WTC11 (cell line): Measurements from ENCODE around the gene GRM7.

Experiments
- ARID4B ChIP-seq: sonication (generic); formaldehyde crosslinking; IDR thresholded peaks from 2 replicates; pipeline ENCODE4 v1.8.0; 2023; ENCODE audit warnings: missing genetic modification reagents, mild to moderate bottlenecking, borderline replicate concordance
- E2F1 ChIP-seq: sonication (generic); formaldehyde crosslinking; IDR thresholded peaks from 2 replicates; pipeline ENCODE4 v1.8.0; 2022; ENCODE audit warnings: mild to moderate bottlenecking, missing genetic modification reagents
- E2F4 ChIP-seq: sonication (generic); formaldehyde crosslinking; IDR thresholded peaks from 2 replicates; pipeline ENCODE4 v1.8.1; 2022; ENCODE audit warnings: low read depth, mild to moderate bottlenecking, moderate library complexity, missing genetic modification reagents, borderline replicate concordance
- ETV6 ChIP-seq: sonication (generic); formaldehyde crosslinking; IDR thresholded peaks from 2 replicates; pipeline ENCODE4 v1.8.1; 2022; ENCODE audit warnings: mild to moderate bottlenecking, missing genetic modification reagents
- NR3C1 ChIP-seq: sonication (generic); formaldehyde crosslinking; conservative IDR thresholded peaks from 2 replicates; pipeline ENCODE4 v1.8.1; 2023; ENCODE audit warnings: low read depth, mild to moderate bottlenecking, missing genetic modification reagents
- TF ChIP-seq, protein P1 (sequence below): fragments of 200-600 bp; IDR thresholded peaks from 2 replicates; pipeline ENCODE4 v1.8.0; 2022; ENCODE audit warnings: antibody characterized with exemption
- TF ChIP-seq, protein P2 (sequence below): sonication (generic); formaldehyde crosslinking; IDR thresholded peaks from 2 replicates; pipeline ENCODE4 v1.8.1; 2022; ENCODE audit warnings: low read depth, missing genetic modification reagents, borderline replicate concordance

- TF ChIP-seq, protein P1, sequence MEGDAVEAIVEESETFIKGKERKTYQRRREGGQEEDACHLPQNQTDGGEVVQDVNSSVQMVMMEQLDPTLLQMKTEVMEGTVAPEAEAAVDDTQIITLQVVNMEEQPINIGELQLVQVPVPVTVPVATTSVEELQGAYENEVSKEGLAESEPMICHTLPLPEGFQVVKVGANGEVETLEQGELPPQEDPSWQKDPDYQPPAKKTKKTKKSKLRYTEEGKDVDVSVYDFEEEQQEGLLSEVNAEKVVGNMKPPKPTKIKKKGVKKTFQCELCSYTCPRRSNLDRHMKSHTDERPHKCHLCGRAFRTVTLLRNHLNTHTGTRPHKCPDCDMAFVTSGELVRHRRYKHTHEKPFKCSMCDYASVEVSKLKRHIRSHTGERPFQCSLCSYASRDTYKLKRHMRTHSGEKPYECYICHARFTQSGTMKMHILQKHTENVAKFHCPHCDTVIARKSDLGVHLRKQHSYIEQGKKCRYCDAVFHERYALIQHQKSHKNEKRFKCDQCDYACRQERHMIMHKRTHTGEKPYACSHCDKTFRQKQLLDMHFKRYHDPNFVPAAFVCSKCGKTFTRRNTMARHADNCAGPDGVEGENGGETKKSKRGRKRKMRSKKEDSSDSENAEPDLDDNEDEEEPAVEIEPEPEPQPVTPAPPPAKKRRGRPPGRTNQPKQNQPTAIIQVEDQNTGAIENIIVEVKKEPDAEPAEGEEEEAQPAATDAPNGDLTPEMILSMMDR, result no peak
- TF ChIP-seq ARID4B (CRISPR knock-in tag), result no peak
- TF ChIP-seq E2F1 (CRISPR knock-in tag), result no peak
- TF ChIP-seq E2F4 (CRISPR knock-in tag), result no peak
- TF ChIP-seq ETV6, result no peak
- TF ChIP-seq, protein P2, sequence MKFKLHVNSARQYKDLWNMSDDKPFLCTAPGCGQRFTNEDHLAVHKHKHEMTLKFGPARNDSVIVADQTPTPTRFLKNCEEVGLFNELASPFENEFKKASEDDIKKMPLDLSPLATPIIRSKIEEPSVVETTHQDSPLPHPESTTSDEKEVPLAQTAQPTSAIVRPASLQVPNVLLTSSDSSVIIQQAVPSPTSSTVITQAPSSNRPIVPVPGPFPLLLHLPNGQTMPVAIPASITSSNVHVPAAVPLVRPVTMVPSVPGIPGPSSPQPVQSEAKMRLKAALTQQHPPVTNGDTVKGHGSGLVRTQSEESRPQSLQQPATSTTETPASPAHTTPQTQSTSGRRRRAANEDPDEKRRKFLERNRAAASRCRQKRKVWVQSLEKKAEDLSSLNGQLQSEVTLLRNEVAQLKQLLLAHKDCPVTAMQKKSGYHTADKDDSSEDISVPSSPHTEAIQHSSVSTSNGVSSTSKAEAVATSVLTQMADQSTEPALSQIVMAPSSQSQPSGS (CRISPR knock-in tag), result no peak
- TF ChIP-seq NR3C1 (CRISPR knock-in tag), result no peak
These were observed 728.6 kb downstream of the GRM7 start for GRCh38 chr3:7589526-7589925.
